C4-2B (cell line): ENCODE data around the gene LAPTM5.

Experiments used
- ZFX ChIP-seq: fragments of 450-650 bp; IDR thresholded peaks from 2 replicates; pipeline ENCODE4 v1.6.1; 2017
- TF ChIP-seq, protein P1 (sequence below): fragments of 450-650 bp; conservative IDR thresholded peaks from 2 replicates; pipeline ENCODE4 v1.5.1; 2017; ENCODE audit warnings: mild to moderate bottlenecking

DNA sequence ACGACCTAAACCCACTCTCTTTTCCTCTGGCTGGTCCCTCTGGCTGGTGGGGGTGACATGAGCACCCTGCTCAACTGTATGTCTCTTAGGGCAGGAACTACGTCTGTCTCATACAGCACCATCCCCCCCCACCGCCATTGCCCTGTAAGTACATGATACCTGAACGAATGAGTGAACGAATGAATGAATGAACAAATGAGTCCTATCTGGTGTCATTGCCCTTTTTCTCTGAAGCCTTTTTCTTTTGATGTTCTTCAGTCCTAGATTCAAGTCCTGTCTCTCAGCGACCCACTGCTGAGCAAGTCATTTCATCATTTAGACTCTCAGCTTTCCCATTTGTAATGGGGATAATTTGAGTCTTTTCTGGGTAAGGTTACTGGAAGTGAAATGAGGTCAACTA lies 45.0 kb downstream of the LAPTM5 start:
- TF ChIP-seq, protein P1, sequence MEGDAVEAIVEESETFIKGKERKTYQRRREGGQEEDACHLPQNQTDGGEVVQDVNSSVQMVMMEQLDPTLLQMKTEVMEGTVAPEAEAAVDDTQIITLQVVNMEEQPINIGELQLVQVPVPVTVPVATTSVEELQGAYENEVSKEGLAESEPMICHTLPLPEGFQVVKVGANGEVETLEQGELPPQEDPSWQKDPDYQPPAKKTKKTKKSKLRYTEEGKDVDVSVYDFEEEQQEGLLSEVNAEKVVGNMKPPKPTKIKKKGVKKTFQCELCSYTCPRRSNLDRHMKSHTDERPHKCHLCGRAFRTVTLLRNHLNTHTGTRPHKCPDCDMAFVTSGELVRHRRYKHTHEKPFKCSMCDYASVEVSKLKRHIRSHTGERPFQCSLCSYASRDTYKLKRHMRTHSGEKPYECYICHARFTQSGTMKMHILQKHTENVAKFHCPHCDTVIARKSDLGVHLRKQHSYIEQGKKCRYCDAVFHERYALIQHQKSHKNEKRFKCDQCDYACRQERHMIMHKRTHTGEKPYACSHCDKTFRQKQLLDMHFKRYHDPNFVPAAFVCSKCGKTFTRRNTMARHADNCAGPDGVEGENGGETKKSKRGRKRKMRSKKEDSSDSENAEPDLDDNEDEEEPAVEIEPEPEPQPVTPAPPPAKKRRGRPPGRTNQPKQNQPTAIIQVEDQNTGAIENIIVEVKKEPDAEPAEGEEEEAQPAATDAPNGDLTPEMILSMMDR: no peak
- TF ChIP-seq ZFX: no peak
